Measurements from ENCODE around the gene FGFR4.

- TF ChIP-seq CTCF (conservative IDR thresholded peaks at IDR 0.05; ENCODE audit: low read depth in 2 of 2) (peak; percentile 99 to 100), EZH2 (IDR thresholded peaks at IDR 0.05; ENCODE audit: low read depth, unreplicated experiment) (no peak)
Measured at GRCh38 chr5:177111720-177112394, 25.1 kb downstream of the FGFR4 start.

All from GM23338 (cell line).